Measurements from ENCODE around the gene MYZAP.

Gene MYZAP

GRCh38 chr15:57663262-57663661 is 71.6 kb downstream of the MYZAP start:
- no peak for DNase-seq (ENCODE audit: low read depth)

GRCh38 chr15:57665194-57665593 is 73.5 kb downstream of the MYZAP start:
- no peak for DNase-seq (ENCODE audit: low read depth)

GRCh38 chr15:57665939-57666338 is 74.2 kb downstream of the MYZAP start:
- DNase-seq (ENCODE audit: low read depth), result no peak

GRCh38 chr15:57667171-57667849 is 75.6 kb downstream of the MYZAP start:
- DNase-seq (ENCODE audit: low read depth), result no peak

- DNase-seq (ENCODE audit: low read depth), result no peak
Observed at GRCh38 chr15:57668016-57668415, 76.3 kb downstream of the MYZAP start.

GRCh38 chr15:57671636-57672035 is 79.9 kb downstream of the MYZAP start:
- no peak for DNase-seq (ENCODE audit: low read depth)

GRCh38 chr15:57675481-57676181 is 83.9 kb downstream of the MYZAP start:
- DNase-seq (ENCODE audit: low read depth), result no peak

- no peak for DNase-seq (ENCODE audit: low read depth)
Observed at GRCh38 chr15:57676585-57676984, 84.9 kb downstream of the MYZAP start.

GRCh38 chr15:57677204-57677603 is 85.5 kb downstream of the MYZAP start:
- no peak for DNase-seq (ENCODE audit: low read depth)

GRCh38 chr15:57680021-57680420 is 88.3 kb downstream of the MYZAP start:
- DNase-seq (ENCODE audit: low read depth), result no peak

GRCh38 chr15:57681011-57681410 is 89.3 kb downstream of the MYZAP start:
- DNase-seq (ENCODE audit: low read depth), result no peak

GRCh38 chr15:57683481-57683880 is 91.8 kb downstream of the MYZAP start:
- no peak for DNase-seq (ENCODE audit: low read depth)

- DNase-seq (ENCODE audit: low read depth), result no peak
Observed at GRCh38 chr15:57684491-57685151, 92.9 kb downstream of the MYZAP start.

- no peak for DNase-seq (ENCODE audit: low read depth)
Observed at GRCh38 chr15:57685306-57686095, 93.8 kb downstream of the MYZAP start.

GRCh38 chr15:57686657-57687056 is 95.0 kb downstream of the MYZAP start:
- DNase-seq (ENCODE audit: low read depth), result no peak

- DNase-seq (ENCODE audit: low read depth), result no peak
Observed at GRCh38 chr15:57690341-57690966, 98.8 kb downstream of the MYZAP start.

GRCh38 chr15:57691082-57691481 is 99.4 kb downstream of the MYZAP start:
- DNase-seq (ENCODE audit: low read depth), result no peak

- DNase-seq (ENCODE audit: low read depth), result no peak
Observed at GRCh38 chr15:57692709-57693108, 101.0 kb downstream of the MYZAP start.

GRCh38 chr15:57694279-57694678 is 102.6 kb downstream of the MYZAP start:
- DNase-seq (ENCODE audit: low read depth), result no peak

GRCh38 chr15:57696146-57696545 is 104.4 kb downstream of the MYZAP start:
- DNase-seq (ENCODE audit: low read depth), result no peak

- no peak for DNase-seq (ENCODE audit: low read depth)
Observed at GRCh38 chr15:57697588-57697987, 105.9 kb downstream of the MYZAP start.

GRCh38 chr15:57698243-57698642 is 106.5 kb downstream of the MYZAP start:
- no peak for DNase-seq (ENCODE audit: low read depth)
